ENCODE measurements around the gene SAYSD1.
A peak's percentile ranks its signal among the peaks of the same experiment; 100 is the strongest.

Gene SAYSD1, protein sequence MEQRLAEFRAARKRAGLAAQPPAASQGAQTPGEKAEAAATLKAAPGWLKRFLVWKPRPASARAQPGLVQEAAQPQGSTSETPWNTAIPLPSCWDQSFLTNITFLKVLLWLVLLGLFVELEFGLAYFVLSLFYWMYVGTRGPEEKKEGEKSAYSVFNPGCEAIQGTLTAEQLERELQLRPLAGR
- total RNA-seq, result 19.9 to 31.6 (median 31.4) reads per million in 3 donors

- H3K4me1 ChIP-seq (ENCODE audit: control insufficient read depth, insufficient read depth, low read length, poor library complexity, severe bottlenecking), result no peaks in the 10 kb centered on the region
- H3K36me3 ChIP-seq (ENCODE audit: control insufficient read depth, insufficient read depth, low read length), result no peaks in the 10 kb centered on the region
- H3K4me3 ChIP-seq (ENCODE audit: insufficient read depth, low read depth, low read length, poor library complexity, severe bottlenecking), result peak within 1 kb of the TSS; percentile 77
- H3K9me3 ChIP-seq (ENCODE audit: control insufficient read depth, low read length), result no peaks in the 10 kb centered on the region
- DNase-seq, result peak; percentile 81 to 86 (median 85)
- H3K27me3 ChIP-seq (replicated peaks; ENCODE audit: control insufficient read depth, insufficient read depth, low read length, poor library complexity, severe bottlenecking), result no peaks in the 10 kb centered on the region
- H3K27ac ChIP-seq (ENCODE audit: insufficient read depth, low read length, poor library complexity, severe bottlenecking), result peak within 1 kb of the TSS; percentile 91
Measured at GRCh38 chr6:39114704-39115599, at the start of gene SAYSD1. Gene SAYSD1 (minus strand): TSS chr6:39115186. CDS start chr6:39115089, 97 bp downstream.

DNA sequence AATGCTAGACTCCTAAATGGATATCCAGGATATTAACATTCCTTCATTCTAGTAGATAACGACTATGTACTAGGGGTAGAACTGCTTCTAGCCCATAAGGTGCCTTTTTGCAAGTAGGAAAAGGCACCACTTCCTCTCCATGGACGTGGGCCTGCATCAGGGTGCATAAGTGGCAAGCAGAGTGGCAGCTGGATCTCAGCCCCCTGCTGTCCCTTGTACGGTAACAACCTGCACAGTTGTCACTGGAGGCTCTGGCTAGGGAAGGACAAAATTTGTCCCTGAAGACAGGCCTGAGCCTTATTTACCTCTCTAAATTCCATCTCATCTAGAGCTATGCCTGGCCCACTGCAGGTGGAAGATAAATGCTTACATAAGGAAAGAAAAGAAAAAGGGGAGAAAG lies 42.5 kb upstream of the SAYSD1 start:
- Histone ChIP-seq H3K9me3 (ENCODE audit: control insufficient read depth, low read length) (no peaks in the 10 kb centered on the region), H3K36me3 (ENCODE audit: control insufficient read depth, insufficient read depth, low read length) (no peaks in the 10 kb centered on the region), H3K27me3 (replicated peaks; ENCODE audit: control insufficient read depth, insufficient read depth, low read length, poor library complexity, severe bottlenecking) (no peaks in the 10 kb centered on the region), H3K4me1 (ENCODE audit: control insufficient read depth, insufficient read depth, low read length, poor library complexity, severe bottlenecking) (no peaks in the 10 kb centered on the region), H3K27ac (ENCODE audit: insufficient read depth, low read length, poor library complexity, severe bottlenecking) (no peak overlapping the region), H3K4me3 (ENCODE audit: insufficient read depth, low read depth, low read length, poor library complexity, severe bottlenecking) (no peak overlapping the region)
- DNase-seq, result no peak

DNA sequence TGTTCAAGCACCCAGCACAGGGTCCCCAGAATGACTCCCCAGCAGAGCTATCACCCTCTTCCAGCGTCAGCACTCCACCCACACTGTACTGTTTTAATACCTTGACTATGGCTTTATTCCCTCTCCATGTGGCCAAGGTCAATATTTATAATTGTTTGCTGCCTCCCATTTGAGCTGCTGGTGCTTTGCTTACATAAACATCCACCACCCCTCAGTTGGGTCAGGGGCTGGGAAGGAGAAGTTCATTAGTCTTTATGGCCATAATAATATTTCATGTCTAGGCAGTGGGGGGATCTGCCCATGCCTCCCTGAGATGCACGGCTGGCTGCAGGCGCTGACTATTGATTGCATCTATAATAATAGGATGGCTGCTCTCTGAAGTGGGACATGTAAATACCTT lies 41.8 kb upstream of the SAYSD1 start:
- H3K4me1 ChIP-seq (ENCODE audit: control insufficient read depth, insufficient read depth, low read length, poor library complexity, severe bottlenecking), result no peaks in the 10 kb centered on the region
- no peaks in the 10 kb centered on the region for H3K9me3 ChIP-seq (ENCODE audit: control insufficient read depth, low read length)
- no peaks in the 10 kb centered on the region for H3K36me3 ChIP-seq (ENCODE audit: control insufficient read depth, insufficient read depth, low read length)
- no peak for DNase-seq
- H3K4me3 ChIP-seq (ENCODE audit: insufficient read depth, low read depth, low read length, poor library complexity, severe bottlenecking), result no peak overlapping the region
- no peaks in the 10 kb centered on the region for H3K27me3 ChIP-seq (replicated peaks; ENCODE audit: control insufficient read depth, insufficient read depth, low read length, poor library complexity, severe bottlenecking)
- H3K27ac ChIP-seq (ENCODE audit: insufficient read depth, low read length, poor library complexity, severe bottlenecking), result no peak overlapping the region

- no peak for DNase-seq
- Histone ChIP-seq H3K27me3 (replicated peaks; ENCODE audit: control insufficient read depth, insufficient read depth, low read length, poor library complexity, severe bottlenecking) (no peaks in the 10 kb centered on the region), H3K9me3 (ENCODE audit: control insufficient read depth, low read length) (no peaks in the 10 kb centered on the region), H3K4me3 (ENCODE audit: insufficient read depth, low read depth, low read length, poor library complexity, severe bottlenecking) (no peak overlapping the region), H3K27ac (ENCODE audit: insufficient read depth, low read length, poor library complexity, severe bottlenecking) (no peak overlapping the region), H3K4me1 (ENCODE audit: control insufficient read depth, insufficient read depth, low read length, poor library complexity, severe bottlenecking) (no peaks in the 10 kb centered on the region), H3K36me3 (ENCODE audit: control insufficient read depth, insufficient read depth, low read length) (no peaks in the 10 kb centered on the region)
Measured at GRCh38 chr6:39154705-39155104, 39.7 kb upstream of the SAYSD1 start.

DNA sequence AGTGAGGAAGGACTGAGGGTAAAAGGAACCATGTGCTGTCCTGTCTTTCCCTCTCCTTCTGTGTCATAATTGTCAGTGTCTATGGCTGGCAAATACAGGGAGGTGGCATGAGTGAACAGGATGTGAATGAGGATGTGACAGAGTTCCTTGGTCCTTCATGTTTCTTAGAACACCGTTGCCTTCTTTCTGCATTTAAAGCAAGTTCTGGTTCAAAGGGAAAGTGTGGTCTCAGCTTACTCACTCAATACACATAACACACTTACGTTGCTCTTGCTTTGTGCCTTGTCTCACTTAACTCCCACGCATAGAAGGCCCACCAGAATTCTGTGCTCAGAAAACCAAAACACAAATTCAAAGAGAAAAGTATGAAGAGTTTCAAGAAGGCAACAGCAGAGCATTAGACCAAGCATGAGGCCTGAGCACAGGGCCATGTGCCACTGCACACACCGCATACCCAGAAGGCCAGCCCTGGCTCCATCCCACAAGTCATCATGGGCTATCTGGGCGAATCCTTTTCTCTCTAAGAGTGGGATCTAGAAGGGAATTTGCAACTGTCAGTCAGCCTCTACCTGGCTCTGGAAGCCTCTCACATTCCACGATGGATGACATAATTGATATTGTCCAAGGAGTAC lies 38.9 kb upstream of the SAYSD1 start:
- no peak overlapping the region for H3K27ac ChIP-seq (ENCODE audit: insufficient read depth, low read length, poor library complexity, severe bottlenecking)
- H3K36me3 ChIP-seq (ENCODE audit: control insufficient read depth, insufficient read depth, low read length), result no peaks in the 10 kb centered on the region
- no peak overlapping the region for H3K4me3 ChIP-seq (ENCODE audit: insufficient read depth, low read depth, low read length, poor library complexity, severe bottlenecking)
- no peaks in the 10 kb centered on the region for H3K4me1 ChIP-seq (ENCODE audit: control insufficient read depth, insufficient read depth, low read length, poor library complexity, severe bottlenecking)
- H3K9me3 ChIP-seq (ENCODE audit: control insufficient read depth, low read length), result no peaks in the 10 kb centered on the region
- no peaks in the 10 kb centered on the region for H3K27me3 ChIP-seq (replicated peaks; ENCODE audit: control insufficient read depth, insufficient read depth, low read length, poor library complexity, severe bottlenecking)
- no peak for DNase-seq

GRCh38 chr6:39152262-39152661 lies 37.3 kb upstream of the SAYSD1 start:
- Histone ChIP-seq H3K36me3 (ENCODE audit: control insufficient read depth, insufficient read depth, low read length) (no peaks in the 10 kb centered on the region), H3K9me3 (ENCODE audit: control insufficient read depth, low read length) (no peaks in the 10 kb centered on the region), H3K4me1 (ENCODE audit: control insufficient read depth, insufficient read depth, low read length, poor library complexity, severe bottlenecking) (no peaks in the 10 kb centered on the region), H3K27me3 (replicated peaks; ENCODE audit: control insufficient read depth, insufficient read depth, low read length, poor library complexity, severe bottlenecking) (peaks cover 3% of the 10 kb centered on the region), H3K4me3 (ENCODE audit: insufficient read depth, low read depth, low read length, poor library complexity, severe bottlenecking) (no peak overlapping the region), H3K27ac (ENCODE audit: insufficient read depth, low read length, poor library complexity, severe bottlenecking) (no peak overlapping the region)
- no peak for DNase-seq

DNA sequence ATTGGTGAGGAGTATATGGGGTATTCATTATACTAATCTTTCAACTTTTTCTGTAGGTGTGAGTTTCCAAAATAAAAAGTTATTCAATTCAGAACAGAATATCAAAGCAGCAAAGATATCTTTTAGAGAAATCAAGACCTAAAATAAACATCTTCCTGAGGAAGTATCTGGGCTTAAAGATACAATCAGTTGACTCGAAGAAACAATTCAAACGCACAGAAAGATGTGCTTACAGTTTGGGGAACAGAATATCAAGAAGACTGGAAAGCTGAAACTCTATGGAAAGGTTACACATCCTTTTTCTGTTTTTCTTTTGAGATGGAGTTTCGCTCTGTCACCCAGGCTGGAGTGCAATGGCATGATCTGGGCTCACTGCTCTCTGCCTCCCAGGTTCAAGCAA lies 36.2 kb upstream of the SAYSD1 start:
- H3K9me3 ChIP-seq (ENCODE audit: control insufficient read depth, low read length), result no peaks in the 10 kb centered on the region
- DNase-seq, result no peak
- no peak overlapping the region for H3K4me3 ChIP-seq (ENCODE audit: insufficient read depth, low read depth, low read length, poor library complexity, severe bottlenecking)
- H3K27me3 ChIP-seq (replicated peaks; ENCODE audit: control insufficient read depth, insufficient read depth, low read length, poor library complexity, severe bottlenecking), result peaks cover 3% of the 10 kb centered on the region
- H3K36me3 ChIP-seq (ENCODE audit: control insufficient read depth, insufficient read depth, low read length), result no peaks in the 10 kb centered on the region
- H3K4me1 ChIP-seq (ENCODE audit: control insufficient read depth, insufficient read depth, low read length, poor library complexity, severe bottlenecking), result no peaks in the 10 kb centered on the region
- no peak overlapping the region for H3K27ac ChIP-seq (ENCODE audit: insufficient read depth, low read length, poor library complexity, severe bottlenecking)

- no peaks in the 10 kb centered on the region for H3K9me3 ChIP-seq (ENCODE audit: control insufficient read depth, low read length)
- DNase-seq, result no peak
- H3K27ac ChIP-seq (ENCODE audit: insufficient read depth, low read length, poor library complexity, severe bottlenecking), result no peak overlapping the region
- peaks cover 3% of the 10 kb centered on the region for H3K27me3 ChIP-seq (replicated peaks; ENCODE audit: control insufficient read depth, insufficient read depth, low read length, poor library complexity, severe bottlenecking)
- no peak overlapping the region for H3K4me3 ChIP-seq (ENCODE audit: insufficient read depth, low read depth, low read length, poor library complexity, severe bottlenecking)
- no peaks in the 10 kb centered on the region for H3K4me1 ChIP-seq (ENCODE audit: control insufficient read depth, insufficient read depth, low read length, poor library complexity, severe bottlenecking)
- no peaks in the 10 kb centered on the region for H3K36me3 ChIP-seq (ENCODE audit: control insufficient read depth, insufficient read depth, low read length)
Measured at GRCh38 chr6:39144481-39145173, 29.6 kb upstream of the SAYSD1 start.

- peaks cover 3% of the 10 kb centered on the region for H3K27me3 ChIP-seq (replicated peaks; ENCODE audit: control insufficient read depth, insufficient read depth, low read length, poor library complexity, severe bottlenecking)
- no peak for DNase-seq
- H3K4me1 ChIP-seq (ENCODE audit: control insufficient read depth, insufficient read depth, low read length, poor library complexity, severe bottlenecking), result no peaks in the 10 kb centered on the region
- no peak overlapping the region for H3K4me3 ChIP-seq (ENCODE audit: insufficient read depth, low read depth, low read length, poor library complexity, severe bottlenecking)
- no peak overlapping the region for H3K27ac ChIP-seq (ENCODE audit: insufficient read depth, low read length, poor library complexity, severe bottlenecking)
- H3K9me3 ChIP-seq (ENCODE audit: control insufficient read depth, low read length), result no peaks in the 10 kb centered on the region
- no peaks in the 10 kb centered on the region for H3K36me3 ChIP-seq (ENCODE audit: control insufficient read depth, insufficient read depth, low read length)
Measured at GRCh38 chr6:39143238-39143930, 28.4 kb upstream of the SAYSD1 start.

Measured in effector memory CD4-positive, alpha-beta T cell (primary cell).